ENCODE measurements around the gene ALPK1. TPM values are rescaled to one million over a fixed set of nuclear protein-coding genes. Genes with fewer than 3 reads are reported as not detected.

The ALPK1 gene
- total and polyA plus RNA-seq, 4 experiments from 2014 or later = 3.9 to 18.6 (median 10.2) TPM

GRCh38 chr4:112322866-112323265 is 25.7 kb downstream of the ALPK1 start:
- peak overlapping the region in 1 of 8 donors; percentile 8 for H3K4me3 Mint-ChIP-seq
- intact Hi-C loops (cut with micrococcal nuclease) = loop anchor here (1.0 to 5.0 kb wide), 4 partner anchors 38 to 614 kb away; partner anchors contain the start of gene TIFA
- no peak for DNase-seq
- peak overlapping the region in 2 of 7 donors; percentile 22 to 35 for H3K27ac Mint-ChIP-seq
- no peak overlapping the region for H3K27ac ChIP-seq (ENCODE audit: low read depth, low read length)
- H3K4me1 Mint-ChIP-seq = peaks cover 6 to 15% (median 10%) of the 10 kb centered on the region in 4 donors
- H3K9me3 Mint-ChIP-seq = no peaks in the 10 kb centered on the region
- no peaks in the 10 kb centered on the region for H3K27me3 ChIP-seq (ENCODE audit: insufficient read depth, low read length)
- H3K4me3 ChIP-seq (ENCODE audit: low read length in 2 of 2) = no peak overlapping the region
- peaks cover 6 to 10% of the 10 kb centered on the region in 2 donors for H3K36me3 Mint-ChIP-seq
- CTCF ChIA-PET (ENCODE audit: partially characterized antibody) = interaction anchor here (0.8 to 5.3 kb wide), 11 partner anchors 13 to 276 kb away, joined by 3 to 39 read pairs (median 3); partner anchors contain the start of gene TIFA
- no peaks in the 10 kb centered on the region for H3K36me3 ChIP-seq (ENCODE audit: insufficient read depth, low read length)
- no peaks in the 10 kb centered on the region for H3K27me3 Mint-ChIP-seq
- H3K4me1 ChIP-seq (ENCODE audit: insufficient read depth, low read length) = peaks cover 8% of the 10 kb centered on the region
- POLR2A ChIA-PET (ENCODE audit: partially characterized antibody) = interaction anchor here (1.2 kb wide), 2 partner anchors 36 to 42 kb away, joined by 5 to 13 read pairs; partner anchors contain the start of gene TIFA
- H3K9me3 ChIP-seq (ENCODE audit: control insufficient read depth in 1 of 2, low read length in 2 of 2) = no peaks in the 10 kb centered on the region

DNA sequence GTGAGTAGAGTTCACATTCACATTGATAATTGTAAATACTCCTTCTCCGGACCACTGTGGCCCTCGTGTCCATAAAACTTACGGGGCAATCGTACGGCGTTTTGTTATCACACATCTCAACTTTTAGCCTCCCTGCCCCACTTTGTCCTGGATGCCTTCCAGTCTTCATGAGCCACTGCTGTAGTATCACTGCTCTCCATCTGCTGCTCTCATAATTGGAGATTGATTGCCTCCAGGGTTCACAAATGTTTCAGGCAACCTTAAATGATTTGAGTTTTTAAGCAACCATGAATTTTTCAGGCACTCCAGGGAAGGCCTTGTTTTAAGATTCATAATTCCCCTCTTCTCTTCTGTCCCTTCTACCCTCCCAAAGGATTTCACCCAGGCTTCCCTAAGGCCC is 28.4 kb downstream of the ALPK1 start:
- Histone ChIP-seq H3K4me3 (ENCODE audit: low read length in 2 of 2) (no peak overlapping the region), H3K36me3 (ENCODE audit: insufficient read depth, low read length) (no peaks in the 10 kb centered on the region), H3K4me1 (ENCODE audit: insufficient read depth, low read length) (peaks cover 8% of the 10 kb centered on the region), H3K27ac (ENCODE audit: low read depth, low read length) (no peak overlapping the region), H3K27me3 (ENCODE audit: insufficient read depth, low read length) (no peaks in the 10 kb centered on the region), H3K9me3 (ENCODE audit: control insufficient read depth in 1 of 2, low read length in 2 of 2) (no peaks in the 10 kb centered on the region)
- POLR2A ChIA-PET (ENCODE audit: partially characterized antibody) = interaction anchor here (1.0 kb wide), 1 partner anchor 26 kb away, joined by 3 read pairs; no protein-coding TSS in a partner anchor
- Mint-ChIP-seq H3K27ac (no peak overlapping the region), H3K4me3 (no peak overlapping the region), H3K36me3 (peaks cover 6 to 10% of the 10 kb centered on the region in 2 donors), H3K27me3 (no peaks in the 10 kb centered on the region), H3K4me1 (peaks cover 8 to 16% (median 14%) of the 10 kb centered on the region in 4 donors), H3K9me3 (no peaks in the 10 kb centered on the region)
- CTCF ChIA-PET (ENCODE audit: partially characterized antibody) = interaction anchor here (5.1 kb wide), 1 partner anchor 197 kb away, joined by 27 read pairs; no protein-coding TSS in a partner anchor
- no peak for DNase-seq
- intact Hi-C loops (cut with micrococcal nuclease) = no loop called here

DNA sequence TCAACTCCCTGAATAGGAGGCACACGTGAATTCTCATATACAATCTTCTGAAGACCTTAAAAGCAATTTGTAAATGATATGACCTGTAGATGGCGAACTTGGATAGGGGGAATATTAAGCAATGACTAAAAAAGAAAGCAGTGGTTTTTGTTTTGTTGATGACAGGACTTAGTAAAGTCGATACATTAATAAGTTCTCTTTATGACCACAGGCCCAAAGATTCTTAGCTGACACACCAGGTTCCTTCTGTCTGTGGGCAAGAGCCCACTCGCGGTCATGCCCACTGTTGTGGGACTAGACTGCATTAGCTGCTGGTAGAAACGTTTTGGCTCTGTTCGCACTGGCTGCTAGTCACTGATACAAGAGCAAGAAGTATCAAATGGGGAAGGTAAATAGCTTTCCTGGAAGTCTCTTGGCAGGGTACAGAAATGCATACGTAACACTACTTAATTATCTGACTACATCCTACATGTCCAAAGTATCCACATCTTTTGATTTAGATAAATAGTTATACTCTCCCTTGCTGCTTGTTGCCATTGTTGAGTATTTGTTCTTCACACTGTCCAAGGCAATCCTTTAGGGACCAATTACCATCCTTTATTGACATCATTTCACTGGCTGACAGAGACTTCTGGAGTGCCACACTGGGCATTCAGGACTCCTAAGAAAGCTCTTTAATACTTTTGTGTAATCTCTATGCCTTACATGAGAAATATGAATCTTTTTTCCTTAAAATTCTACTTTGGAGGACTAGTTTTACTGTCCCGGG is 31.0 kb downstream of the ALPK1 start:
- H3K4me1 Mint-ChIP-seq = peaks cover under 1 to 8% (median 6%) of the 10 kb centered on the region in 4 donors
- no peak overlapping the region for H3K27ac ChIP-seq (ENCODE audit: low read depth, low read length)
- peaks cover 6 to 11% of the 10 kb centered on the region in 2 donors for H3K36me3 Mint-ChIP-seq
- CTCF ChIA-PET (ENCODE audit: partially characterized antibody) = interaction anchor here (0.6 to 5.5 kb wide), 17 partner anchors 11 to 437 kb away, joined by 3 to 35 read pairs (median 4); no protein-coding TSS in a partner anchor
- POLR2A ChIA-PET (ENCODE audit: partially characterized antibody) = no interaction called here
- H3K27ac Mint-ChIP-seq = peak overlapping the region in 1 of 7 donors; percentile 49
- peak in 4 of 5 donors; percentile 38 to 50 (median 45) for DNase-seq
- intact Hi-C loops (cut with micrococcal nuclease) = loop anchor here (1.0 kb wide), 2 partner anchors 195 to 276 kb away; no protein-coding TSS in a partner anchor
- no peaks in the 10 kb centered on the region for H3K27me3 Mint-ChIP-seq
- peak overlapping the region in 5 of 8 donors; percentile 0 to 60 (median 37) for H3K4me3 Mint-ChIP-seq
- H3K4me3 ChIP-seq (ENCODE audit: low read length in 2 of 2) = no peak overlapping the region
- no peaks in the 10 kb centered on the region for H3K36me3 ChIP-seq (ENCODE audit: insufficient read depth, low read length)
- no peaks in the 10 kb centered on the region for H3K4me1 ChIP-seq (ENCODE audit: insufficient read depth, low read length)
- H3K27me3 ChIP-seq (ENCODE audit: insufficient read depth, low read length) = no peaks in the 10 kb centered on the region
- H3K9me3 Mint-ChIP-seq = no peaks in the 10 kb centered on the region
- H3K9me3 ChIP-seq (ENCODE audit: control insufficient read depth in 1 of 2, low read length in 2 of 2) = no peaks in the 10 kb centered on the region

GRCh38 chr4:112328734-112329130 is 31.6 kb downstream of the ALPK1 start:
- Mint-ChIP-seq H3K27ac (no peak overlapping the region), H3K4me3 (no peak overlapping the region), H3K4me1 (peaks cover 0 to 8% (median 6%) of the 10 kb centered on the region in 4 donors), H3K27me3 (no peaks in the 10 kb centered on the region), H3K9me3 (no peaks in the 10 kb centered on the region), H3K36me3 (peaks cover 6 to 15% of the 10 kb centered on the region in 2 donors)
- Histone ChIP-seq H3K36me3 (ENCODE audit: insufficient read depth, low read length) (no peaks in the 10 kb centered on the region), H3K4me3 (ENCODE audit: low read length in 2 of 2) (no peak overlapping the region), H3K27ac (ENCODE audit: low read depth, low read length) (no peak overlapping the region), H3K9me3 (ENCODE audit: control insufficient read depth in 1 of 2, low read length in 2 of 2) (no peaks in the 10 kb centered on the region), H3K27me3 (ENCODE audit: insufficient read depth, low read length) (no peaks in the 10 kb centered on the region), H3K4me1 (ENCODE audit: insufficient read depth, low read length) (no peaks in the 10 kb centered on the region)
- ChIA-PET POLR2A (ENCODE audit: partially characterized antibody) (no interaction called here), CTCF (ENCODE audit: partially characterized antibody) (interaction anchor here (0.6 to 5.5 kb wide), 10 partner anchors 11 to 436 kb away, joined by 3 to 35 read pairs (median 8); no protein-coding TSS in a partner anchor)
- DNase-seq = no peak
- intact Hi-C loops (cut with micrococcal nuclease) = loop anchor here (1.0 kb wide), 2 partner anchors 195 to 276 kb away; no protein-coding TSS in a partner anchor

DNA sequence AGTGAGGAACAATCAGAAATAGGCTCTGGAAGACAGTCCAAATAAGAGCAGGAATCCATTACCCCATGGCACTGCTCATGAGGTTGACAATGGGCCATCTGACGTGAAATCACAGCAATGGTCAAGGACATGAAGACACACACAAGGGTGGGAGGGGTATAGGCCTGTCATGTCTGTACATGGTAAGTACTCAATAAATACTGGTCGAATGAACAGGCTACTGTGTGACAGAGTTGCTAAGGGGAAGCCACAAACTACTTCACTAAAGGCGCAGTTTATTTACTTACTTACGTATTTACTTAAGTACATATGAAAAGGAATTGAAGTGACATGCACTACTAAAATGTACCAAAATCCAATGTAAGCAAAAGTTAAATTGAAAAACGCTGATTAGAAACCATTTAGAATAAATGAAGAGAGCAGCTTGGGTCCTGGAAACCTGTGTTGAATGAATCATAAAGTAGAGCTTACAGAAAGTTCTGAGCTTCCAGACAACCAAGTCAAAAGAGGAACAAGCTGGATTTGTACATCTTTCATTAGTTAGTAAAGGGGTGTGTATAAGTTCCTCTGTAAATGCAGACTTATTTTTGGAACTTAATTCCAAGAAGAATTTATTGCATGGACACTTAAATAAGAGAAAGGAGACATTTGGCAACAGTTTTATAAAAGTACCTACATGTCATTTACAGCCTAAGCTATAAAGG is 32.7 kb downstream of the ALPK1 start:
- intact Hi-C loops (cut with micrococcal nuclease) = no loop called here
- CTCF ChIA-PET (ENCODE audit: partially characterized antibody) = interaction anchor here (1.2 to 5.5 kb wide), 6 partner anchors 8 to 435 kb away, joined by 3 to 35 read pairs (median 8); no protein-coding TSS in a partner anchor
- Histone ChIP-seq H3K4me1 (ENCODE audit: insufficient read depth, low read length) (no peaks in the 10 kb centered on the region), H3K9me3 (ENCODE audit: control insufficient read depth in 1 of 2, low read length in 2 of 2) (no peaks in the 10 kb centered on the region), H3K36me3 (ENCODE audit: insufficient read depth, low read length) (no peaks in the 10 kb centered on the region), H3K4me3 (ENCODE audit: low read length in 2 of 2) (no peak overlapping the region), H3K27me3 (ENCODE audit: insufficient read depth, low read length) (no peaks in the 10 kb centered on the region), H3K27ac (ENCODE audit: low read depth, low read length) (no peak overlapping the region)
- peaks cover 6 to 15% of the 10 kb centered on the region in 2 donors for H3K36me3 Mint-ChIP-seq
- H3K4me1 Mint-ChIP-seq = peaks cover 0 to 8% (median 6%) of the 10 kb centered on the region in 4 donors
- H3K27ac Mint-ChIP-seq = no peak overlapping the region
- H3K4me3 Mint-ChIP-seq = no peak overlapping the region
- no peaks in the 10 kb centered on the region for H3K9me3 Mint-ChIP-seq
- H3K27me3 Mint-ChIP-seq = no peaks in the 10 kb centered on the region
- POLR2A ChIA-PET (ENCODE audit: partially characterized antibody) = no interaction called here
- DNase-seq = no peak

DNA sequence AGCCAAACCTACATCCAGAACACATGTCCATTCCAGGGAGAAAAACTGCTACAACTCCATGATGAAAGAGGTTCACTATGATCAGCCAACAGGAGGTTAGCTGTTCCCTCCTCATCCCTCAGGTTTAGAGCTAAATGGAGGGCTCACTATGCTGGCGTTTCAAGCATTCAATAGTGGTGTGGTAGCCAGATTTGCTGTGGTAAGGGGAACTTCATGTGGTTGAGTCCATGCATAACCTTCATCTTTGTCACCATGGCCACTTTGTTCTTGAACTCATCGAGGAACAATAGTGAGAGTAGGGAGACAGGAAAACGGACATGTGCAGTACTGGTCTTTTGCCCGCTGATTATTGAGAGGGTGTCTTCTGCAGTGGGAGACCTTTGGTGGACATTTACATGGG is 33.8 kb downstream of the ALPK1 start:
- POLR2A ChIA-PET (ENCODE audit: partially characterized antibody) = no interaction called here
- Mint-ChIP-seq H3K27ac (no peak overlapping the region), H3K36me3 (peaks cover 2 to 5% of the 10 kb centered on the region in 2 donors), H3K27me3 (no peaks in the 10 kb centered on the region), H3K4me1 (peaks cover 0 to 8% (median 6%) of the 10 kb centered on the region in 4 donors), H3K9me3 (no peaks in the 10 kb centered on the region), H3K4me3 (no peak overlapping the region)
- H3K4me1 ChIP-seq (ENCODE audit: insufficient read depth, low read length) = no peaks in the 10 kb centered on the region
- no peak overlapping the region for H3K27ac ChIP-seq (ENCODE audit: low read depth, low read length)
- H3K36me3 ChIP-seq (ENCODE audit: insufficient read depth, low read length) = no peaks in the 10 kb centered on the region
- H3K9me3 ChIP-seq (ENCODE audit: control insufficient read depth in 1 of 2, low read length in 2 of 2) = no peaks in the 10 kb centered on the region
- intact Hi-C loops (cut with micrococcal nuclease) = no loop called here
- H3K27me3 ChIP-seq (ENCODE audit: insufficient read depth, low read length) = no peaks in the 10 kb centered on the region
- CTCF ChIA-PET (ENCODE audit: partially characterized antibody) = interaction anchor here (1.6 to 5.5 kb wide), 3 partner anchors 9 to 193 kb away, joined by 3 to 35 read pairs (median 7); no protein-coding TSS in a partner anchor
- DNase-seq = no peak
- no peak overlapping the region for H3K4me3 ChIP-seq (ENCODE audit: low read length in 2 of 2)
